ENCODE results near the gene HS6ST3.

GRCh38 chr13:96342286-96342685 is 252.4 kb downstream of the HS6ST3 start:
- no peak for TF ChIP-seq EZH2 (IDR thresholded peaks at IDR 0.05; ENCODE audit: insufficient read depth, poor library complexity, severe bottlenecking)
- no peak for TF ChIP-seq EZH2phosphoT487 (IDR thresholded peaks at IDR 0.05; ENCODE audit: insufficient read depth, low read depth)

Data from GM23248 (cell line).